ENCODE measurements around the gene B3GAT2. TPM values are rescaled to one million over a fixed set of nuclear protein-coding genes. Genes with fewer than 3 reads are reported as not detected.
"Not testable (repeated sequence)": the region's sequence is repeated elsewhere in the genome, so short reads cannot be mapped to it uniquely, and the experiment has no call there.

The B3GAT2 gene
- total RNA-seq, 1 experiment from 2014 or later: 0.11 TPM

DNA sequence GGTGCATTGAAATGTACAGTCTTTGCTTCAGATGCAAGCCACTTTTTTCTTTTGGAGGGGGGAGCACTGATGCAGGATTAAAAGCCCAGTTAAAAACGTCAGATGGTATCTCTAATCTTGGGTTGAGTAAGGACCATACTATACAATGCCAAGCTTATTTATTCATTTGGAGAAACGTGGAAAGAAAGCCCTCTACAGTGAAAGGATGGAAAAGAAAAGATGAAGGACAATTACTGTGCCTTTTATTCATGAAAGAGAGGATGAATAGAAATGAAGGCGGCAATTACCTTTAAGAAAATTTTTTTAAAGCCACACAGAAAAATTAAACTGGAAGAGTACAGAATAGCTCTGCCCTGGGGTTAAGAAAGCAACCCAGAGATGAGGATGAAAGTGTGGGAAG, 2.7 kb downstream of the B3GAT2 start:
- H3K27ac Mint-ChIP-seq (ENCODE audit: unreplicated experiment): no peak overlapping the region
- TF ChIP-seq, protein P1, sequence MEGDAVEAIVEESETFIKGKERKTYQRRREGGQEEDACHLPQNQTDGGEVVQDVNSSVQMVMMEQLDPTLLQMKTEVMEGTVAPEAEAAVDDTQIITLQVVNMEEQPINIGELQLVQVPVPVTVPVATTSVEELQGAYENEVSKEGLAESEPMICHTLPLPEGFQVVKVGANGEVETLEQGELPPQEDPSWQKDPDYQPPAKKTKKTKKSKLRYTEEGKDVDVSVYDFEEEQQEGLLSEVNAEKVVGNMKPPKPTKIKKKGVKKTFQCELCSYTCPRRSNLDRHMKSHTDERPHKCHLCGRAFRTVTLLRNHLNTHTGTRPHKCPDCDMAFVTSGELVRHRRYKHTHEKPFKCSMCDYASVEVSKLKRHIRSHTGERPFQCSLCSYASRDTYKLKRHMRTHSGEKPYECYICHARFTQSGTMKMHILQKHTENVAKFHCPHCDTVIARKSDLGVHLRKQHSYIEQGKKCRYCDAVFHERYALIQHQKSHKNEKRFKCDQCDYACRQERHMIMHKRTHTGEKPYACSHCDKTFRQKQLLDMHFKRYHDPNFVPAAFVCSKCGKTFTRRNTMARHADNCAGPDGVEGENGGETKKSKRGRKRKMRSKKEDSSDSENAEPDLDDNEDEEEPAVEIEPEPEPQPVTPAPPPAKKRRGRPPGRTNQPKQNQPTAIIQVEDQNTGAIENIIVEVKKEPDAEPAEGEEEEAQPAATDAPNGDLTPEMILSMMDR (IDR thresholded peaks at IDR 0.05; ENCODE audit: insufficient read depth in 1 of 2, low read depth in 1 of 2, low read length in 1 of 2, severe bottlenecking in 1 of 2, unreplicated experiment in 1 of 2): no peak
- BruUV-seq (replicated peaks): no TSS peak
- DNase-seq: no peak
- Histone ChIP-seq H3K27me3 (replicated peaks; ENCODE audit: control insufficient read depth, insufficient read depth, low read length) (no peaks in the 10 kb centered on the region), H3K36me3 (ENCODE audit: control insufficient read depth, insufficient read depth, low read length) (no peaks in the 10 kb centered on the region), H3K9me3 (no peaks in the 10 kb centered on the region), H3K4me1 (no peaks in the 10 kb centered on the region), H3K4me3 (ENCODE audit: low read depth, low read length) (no peak overlapping the region)
- H3K27me3 Mint-ChIP-seq (ENCODE audit: insufficient read depth, unreplicated experiment): peaks cover 17% of the 10 kb centered on the region
- CTCF ChIA-PET: no interaction called here
- H3K4me1 Mint-ChIP-seq (ENCODE audit: low read depth, unreplicated experiment): no peaks in the 10 kb centered on the region
- H3K4me3 Mint-ChIP-seq (ENCODE audit: unreplicated experiment): peak overlapping the region; percentile 68
- H3K9me3 Mint-ChIP-seq (ENCODE audit: unreplicated experiment): no peaks in the 10 kb centered on the region
- no peaks in the 10 kb centered on the region for H3K36me3 Mint-ChIP-seq (ENCODE audit: insufficient read depth, unreplicated experiment)
- intact Hi-C loops (cut with micrococcal nuclease; ENCODE audit: unreplicated experiment): loop anchor here (2.0 kb wide), 1 partner anchor 433 kb away; no protein-coding TSS in a partner anchor
- POLR2A ChIA-PET: no interaction called here

DNA sequence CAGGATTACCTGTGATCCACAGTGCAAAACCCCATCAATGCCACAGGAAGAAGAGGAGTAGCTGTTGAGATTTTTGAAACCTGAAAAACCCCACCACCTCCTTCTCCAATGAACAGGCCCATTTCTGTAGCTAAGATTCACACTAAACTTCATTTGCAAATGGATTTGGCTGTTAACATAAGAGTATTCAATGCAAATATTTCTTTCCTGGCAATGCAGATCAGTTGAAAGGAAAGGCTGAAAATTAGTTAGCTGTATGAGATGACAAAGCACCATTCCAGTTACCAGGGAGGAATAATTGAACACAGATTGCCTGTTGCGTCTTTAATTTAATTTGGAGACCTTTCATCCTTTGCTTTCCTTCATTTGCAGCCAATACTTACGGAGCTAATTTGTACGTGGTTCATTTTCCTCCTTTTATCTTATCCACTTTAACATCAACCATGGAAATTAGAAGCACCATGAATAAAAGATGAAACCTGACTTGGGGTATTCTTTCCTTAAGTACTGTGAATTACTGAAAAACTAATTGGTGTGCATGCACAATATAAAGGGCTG, 4.2 kb downstream of the B3GAT2 start:
- Mint-ChIP-seq H3K4me3 (ENCODE audit: unreplicated experiment) (no peak overlapping the region), H3K36me3 (ENCODE audit: insufficient read depth, unreplicated experiment) (no peaks in the 10 kb centered on the region), H3K27me3 (ENCODE audit: insufficient read depth, unreplicated experiment) (peaks cover 17% of the 10 kb centered on the region), H3K4me1 (ENCODE audit: low read depth, unreplicated experiment) (no peaks in the 10 kb centered on the region), H3K27ac (ENCODE audit: unreplicated experiment) (no peak overlapping the region), H3K9me3 (ENCODE audit: unreplicated experiment) (no peaks in the 10 kb centered on the region)
- no peaks in the 10 kb centered on the region for H3K27me3 ChIP-seq (replicated peaks; ENCODE audit: control insufficient read depth, insufficient read depth, low read length)
- H3K4me1 ChIP-seq: no peaks in the 10 kb centered on the region
- no TSS peak for BruUV-seq (replicated peaks)
- intact Hi-C loops (cut with micrococcal nuclease; ENCODE audit: unreplicated experiment): no loop called here
- no peaks in the 10 kb centered on the region for H3K9me3 ChIP-seq
- H3K36me3 ChIP-seq (ENCODE audit: control insufficient read depth, insufficient read depth, low read length): no peaks in the 10 kb centered on the region
- CTCF ChIA-PET: no interaction called here
- no peak for DNase-seq
- TF ChIP-seq, protein P1 (IDR thresholded peaks at IDR 0.05; ENCODE audit: insufficient read depth in 1 of 2, low read depth in 1 of 2, low read length in 1 of 2, severe bottlenecking in 1 of 2, unreplicated experiment in 1 of 2): no peak
- H3K4me3 ChIP-seq (ENCODE audit: low read depth, low read length): no peak overlapping the region
- POLR2A ChIA-PET: no interaction called here

DNA sequence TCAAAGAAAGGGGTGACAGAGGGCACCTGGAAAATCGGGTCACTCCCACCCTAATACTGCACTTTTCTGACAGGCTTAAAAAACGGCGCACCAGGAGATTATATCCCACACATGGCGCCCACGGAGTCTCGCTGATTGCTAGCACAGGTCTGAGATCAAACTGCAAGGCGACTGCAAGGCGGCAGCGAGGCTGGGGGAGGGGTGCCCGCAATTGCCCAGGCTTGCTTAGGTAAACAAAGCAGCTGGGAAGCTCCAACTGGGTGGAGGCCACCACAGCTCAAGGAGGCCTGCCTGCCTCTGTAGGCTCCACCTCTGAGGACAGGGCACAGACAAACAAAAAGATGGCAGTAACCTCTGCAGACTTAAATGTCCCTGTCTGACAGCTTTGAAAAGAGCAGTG, 12.5 kb downstream of the B3GAT2 start:
- H3K4me3 ChIP-seq (ENCODE audit: low read depth, low read length); H3K27ac Mint-ChIP-seq (ENCODE audit: unreplicated experiment); CTCF ChIA-PET; H3K4me1 ChIP-seq; H3K36me3 ChIP-seq (ENCODE audit: control insufficient read depth, insufficient read depth, low read length); H3K9me3 ChIP-seq; intact Hi-C loops (cut with micrococcal nuclease; ENCODE audit: unreplicated experiment); H3K36me3 Mint-ChIP-seq (ENCODE audit: insufficient read depth, unreplicated experiment); H3K27me3 Mint-ChIP-seq (ENCODE audit: insufficient read depth, unreplicated experiment); H3K4me1 Mint-ChIP-seq (ENCODE audit: low read depth, unreplicated experiment); H3K9me3 Mint-ChIP-seq (ENCODE audit: unreplicated experiment); H3K27me3 ChIP-seq (replicated peaks; ENCODE audit: control insufficient read depth, insufficient read depth, low read length); H3K4me3 Mint-ChIP-seq (ENCODE audit: unreplicated experiment); BruUV-seq (replicated peaks); POLR2A ChIA-PET; DNase-seq: not testable (repeated sequence)

DNA sequence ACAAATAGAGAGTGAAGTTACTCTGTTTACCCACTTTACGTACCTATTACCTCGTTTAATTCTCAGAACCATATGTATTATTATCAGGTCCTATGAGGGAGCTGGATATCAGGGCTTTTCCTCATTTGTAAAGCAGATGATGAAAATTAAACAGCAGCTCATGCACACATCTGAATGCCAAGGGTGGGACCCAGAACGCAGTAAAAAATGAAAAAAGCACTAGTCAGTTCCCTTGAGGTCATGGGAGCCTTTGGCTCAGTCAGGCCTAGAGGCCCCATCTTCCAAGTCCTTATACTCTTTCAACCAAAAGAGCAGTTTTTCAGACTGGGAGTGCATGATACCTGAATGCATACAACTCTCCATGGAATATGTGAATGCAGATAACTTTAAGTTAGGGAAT, 23.0 kb downstream of the B3GAT2 start:
- intact Hi-C loops (cut with micrococcal nuclease; ENCODE audit: unreplicated experiment): no loop called here
- no peaks in the 10 kb centered on the region for H3K9me3 ChIP-seq
- H3K4me3 Mint-ChIP-seq (ENCODE audit: unreplicated experiment): no peak overlapping the region
- no peaks in the 10 kb centered on the region for H3K4me1 ChIP-seq
- DNase-seq: no peak
- no peak overlapping the region for H3K27ac Mint-ChIP-seq (ENCODE audit: unreplicated experiment)
- no peaks in the 10 kb centered on the region for H3K27me3 Mint-ChIP-seq (ENCODE audit: insufficient read depth, unreplicated experiment)
- no peaks in the 10 kb centered on the region for H3K4me1 Mint-ChIP-seq (ENCODE audit: low read depth, unreplicated experiment)
- ChIA-PET CTCF (no interaction called here), POLR2A (no interaction called here)
- TF ChIP-seq, protein P1 (IDR thresholded peaks at IDR 0.05; ENCODE audit: insufficient read depth in 1 of 2, low read depth in 1 of 2, low read length in 1 of 2, severe bottlenecking in 1 of 2, unreplicated experiment in 1 of 2): no peak
- BruUV-seq (replicated peaks): no TSS peak
- H3K27me3 ChIP-seq (replicated peaks; ENCODE audit: control insufficient read depth, insufficient read depth, low read length): no peaks in the 10 kb centered on the region
- no peaks in the 10 kb centered on the region for H3K9me3 Mint-ChIP-seq (ENCODE audit: unreplicated experiment)
- no peak overlapping the region for H3K4me3 ChIP-seq (ENCODE audit: low read depth, low read length)
- H3K36me3 ChIP-seq (ENCODE audit: control insufficient read depth, insufficient read depth, low read length): no peaks in the 10 kb centered on the region
- no peaks in the 10 kb centered on the region for H3K36me3 Mint-ChIP-seq (ENCODE audit: insufficient read depth, unreplicated experiment)
